H9 (cell line): ENCODE results near the gene SLC35B4. TPM values are rescaled to one million over a fixed set of nuclear protein-coding genes. Genes with fewer than 3 reads are reported as not detected.

Experiments
- DNase-seq: peaks from one replicate; pipeline ENCODE4 v3.0.0-alpha.2; 2017
- H2AFZ ChIP-seq: one replicate; pipeline ENCODE4 v1.6.1; 2013; ENCODE audit warnings: mild to moderate bottlenecking, low read length, control low read depth, moderate library complexity
- H2AK5ac ChIP-seq: 2 replicates; pipeline ENCODE4 v1.6.1; 2013; ENCODE audit warnings: low read length, control low read depth, mixed read lengths; ENCODE audit not compliant: insufficient read length
- H2BK120ac ChIP-seq: one replicate; pipeline ENCODE4 v1.6.1; 2013; ENCODE audit warnings: low read depth, mild to moderate bottlenecking, low read length, control low read depth, inconsistent platforms; ENCODE audit not compliant: poor library complexity, severe bottlenecking
- H2BK12ac ChIP-seq: 2 replicates; pipeline ENCODE4 v1.6.1; 2013; ENCODE audit warnings: low read length, control low read depth, mixed read lengths, low read depth; ENCODE audit not compliant: insufficient read length
- H2BK15ac ChIP-seq: 2 replicates; pipeline ENCODE4 v1.6.1; 2013; ENCODE audit warnings: low read depth, low read length, control low read depth
- H2BK20ac ChIP-seq: one replicate; pipeline ENCODE4 v1.6.1; 2013; ENCODE audit warnings: low read depth, mild to moderate bottlenecking, low read length, control low read depth, inconsistent platforms; ENCODE audit not compliant: poor library complexity, severe bottlenecking
- H2BK5ac ChIP-seq: 2 replicates; pipeline ENCODE4 v1.6.1; 2013; ENCODE audit warnings: low read length, control low read depth, mixed read lengths; ENCODE audit not compliant: insufficient read length
- H3K14ac ChIP-seq: 2 replicates; pipeline ENCODE4 v1.6.1; 2013; ENCODE audit warnings: low read length, control low read depth; ENCODE audit not compliant: insufficient read depth
- H3K18ac ChIP-seq: 2 replicates; pipeline ENCODE4 v1.6.1; 2013; ENCODE audit warnings: low read depth, mild to moderate bottlenecking, mixed read lengths, low read length, control low read depth; ENCODE audit not compliant: insufficient read length
- H3K23ac ChIP-seq: 2 replicates; pipeline ENCODE4 v1.6.1; 2013; ENCODE audit warnings: low read length, control low read depth, mixed read lengths, low read depth; ENCODE audit not compliant: insufficient read length
- H3K23me2 ChIP-seq: 2 replicates; pipeline ENCODE4 v1.6.1; 2013; ENCODE audit warnings: low read depth, mild to moderate bottlenecking, mixed read lengths, low read length, control low read depth; ENCODE audit not compliant: insufficient read length, poor library complexity, severe bottlenecking
- H3K27ac ChIP-seq: 2 replicates; pipeline ENCODE4 v1.5.1; 2013; ENCODE audit warnings: low read length, control low read depth, mixed read lengths, low read depth; ENCODE audit not compliant: insufficient read length
- H3K27me3 ChIP-seq: 2 replicates; pipeline ENCODE4 v1.6.1; 2013; ENCODE audit warnings: low read length, control low read depth, inconsistent platforms; ENCODE audit not compliant: insufficient read depth
- H3K4ac ChIP-seq: 2 replicates; pipeline ENCODE4 v1.6.1; 2013; ENCODE audit warnings: low read depth, mild to moderate bottlenecking, control low read depth, inconsistent platforms, low read length, moderate library complexity
- H3K4me1 ChIP-seq: 2 replicates; pipeline ENCODE4 v1.6.1; 2013; ENCODE audit warnings: low read length, control low read depth, inconsistent platforms; ENCODE audit not compliant: insufficient read depth
- H3K4me2 ChIP-seq: 2 replicates; pipeline ENCODE4 v1.6.1; 2013; ENCODE audit warnings: low read length, control low read depth, mixed read lengths; ENCODE audit not compliant: insufficient read length, insufficient read depth
- H3K56ac ChIP-seq: 2 replicates; pipeline ENCODE4 v1.6.1; 2013; ENCODE audit warnings: low read depth, mild to moderate bottlenecking, mixed read lengths, low read length, control low read depth; ENCODE audit not compliant: insufficient read length
- H3K79me1 ChIP-seq: 2 replicates; pipeline ENCODE4 v1.6.1; 2013; ENCODE audit warnings: low read depth, mild to moderate bottlenecking, moderate library complexity, low read length, control low read depth, inconsistent platforms; ENCODE audit not compliant: insufficient read depth, poor library complexity, severe bottlenecking
- H3K79me2 ChIP-seq: 2 replicates; pipeline ENCODE4 v1.6.1; 2013; ENCODE audit warnings: low read length, control low read depth, inconsistent platforms; ENCODE audit not compliant: insufficient read depth
- H3K9ac ChIP-seq: 2 replicates; pipeline ENCODE4 v1.6.1; 2013; ENCODE audit warnings: low read length, control low read depth, mixed read lengths; ENCODE audit not compliant: insufficient read length; ENCODE audit errors: extremely low read depth
- H3K9me3 ChIP-seq: one replicate; pipeline ENCODE4 v1.6.1; 2013; ENCODE audit warnings: low read depth, low read length, inconsistent platforms; ENCODE audit not compliant: control insufficient read depth
- H3T11ph ChIP-seq: one replicate; pipeline ENCODE4 v1.6.1; 2013; ENCODE audit warnings: mild to moderate bottlenecking, low read length, control low read depth, inconsistent platforms
- H4K20me1 ChIP-seq: one replicate; pipeline ENCODE4 v1.6.1; 2013; ENCODE audit not compliant: control insufficient read depth, insufficient read length, insufficient read depth
- H4K5ac ChIP-seq: 2 replicates; pipeline ENCODE4 v1.6.1; 2013; ENCODE audit warnings: low read depth, mild to moderate bottlenecking, mixed read lengths, low read length, control low read depth; ENCODE audit not compliant: insufficient read length
- H4K8ac ChIP-seq: replicated peaks from 2 replicates; pipeline ENCODE4 v1.6.1; 2013; ENCODE audit warnings: low read length, control low read depth, mixed read lengths, low read depth; ENCODE audit not compliant: insufficient read length
- H4K91ac ChIP-seq: 2 replicates; pipeline ENCODE4 v1.6.1; 2013; ENCODE audit warnings: low read depth, mild to moderate bottlenecking, moderate library complexity, mixed read lengths, low read length, control low read depth; ENCODE audit not compliant: insufficient read length
- H3K27ac Mint-ChIP-seq, 3 experiments: 2 replicates in 2 of 3; 3 replicates in 1 of 3; pipeline ENCODE4 v1.8.0; 2020 to 2021; ENCODE audit warnings: mixed read lengths in 3 of 3, mild to moderate bottlenecking in 1 of 3, moderate library complexity in 1 of 3
- H3K27me3 Mint-ChIP-seq: 2 replicates; pipeline ENCODE4 v1.8.0; 2021; ENCODE audit warnings: low read depth, mild to moderate bottlenecking, moderate library complexity, mixed read lengths
- H3K36me3 Mint-ChIP-seq, 3 experiments: 2 replicates in 2 of 3; 3 replicates in 1 of 3; pipeline ENCODE4 v1.8.0; 2020 to 2021; ENCODE audit warnings: low read depth in 3 of 3, mixed read lengths in 3 of 3; ENCODE audit not compliant: insufficient read depth in 1 of 3
- H3K4me1 Mint-ChIP-seq, 2 experiments: 2 replicates each; pipeline ENCODE4 v1.8.0; 2020; ENCODE audit warnings: mixed read lengths in 2 of 2
- H3K4me3 Mint-ChIP-seq, 2 experiments: 2 replicates in 1 of 2; 3 replicates in 1 of 2; pipeline ENCODE4 v1.8.0; 2020 to 2021; ENCODE audit warnings: mild to moderate bottlenecking in 2 of 2, mixed read lengths in 2 of 2, moderate library complexity in 1 of 2
- H3K9me3 Mint-ChIP-seq, 2 experiments: 2 replicates in 1 of 2; 3 replicates in 1 of 2; pipeline ENCODE4 v1.8.0; 2020; ENCODE audit warnings: mild to moderate bottlenecking in 2 of 2, mixed read lengths in 2 of 2, moderate library complexity in 1 of 2
- CTCF ChIP-seq: fragments of 200-600 bp; sonication (generic); conservative IDR thresholded peaks from 3 replicates; pipeline ENCODE4 v1.8.0; 2021; ENCODE audit warnings: antibody characterized with exemption, mild to moderate bottlenecking
- WGBS: extraction: QIAGEN DNeasy Blood & Tissue Kit; methylation state at CpG from one replicate; pipeline ENCODE4 v1.1.7; 2013; ENCODE audit warnings: missing lambda C conversion rate, low lambda C conversion rate, mixed read lengths; ENCODE audit not compliant: insufficient read length; ENCODE audit errors: extremely low coverage; 5-methylcytosine and 5-hydroxymethylcytosine counted together
- total RNA-seq: library from RNA; stranded (reverse); gene quantifications from 2 replicates; pipeline ENCODE4 v1.2.1, GENCODE V29; 2021

Gene SLC35B4
- total RNA-seq, 1 experiment from 2014 or later, result 33.4 TPM

- Histone ChIP-seq H3K4ac (no peak overlapping the region), H2BK120ac (no peak overlapping the region), H3K23ac (no peak overlapping the region), H3K27ac (no peak overlapping the region), H4K20me1 (no peaks in the 10 kb centered on the region), H2BK5ac (no peak overlapping the region), H2BK12ac (no peak overlapping the region), H2BK15ac (no peak overlapping the region), H3K79me2 (no peaks in the 10 kb centered on the region), H4K5ac (no peak overlapping the region), H3K14ac (no peak overlapping the region), H3K18ac (no peak overlapping the region), H3K4me2 (no peak overlapping the region), H2AFZ (no peak overlapping the region), H3T11ph (no peak overlapping the region), H3K79me1 (no peaks in the 10 kb centered on the region), H3K9me3 (no peaks in the 10 kb centered on the region), H3K9ac (no peak overlapping the region), H3K23me2 (no peaks in the 10 kb centered on the region), H3K56ac (no peak overlapping the region), H3K4me1 (peaks cover 3% of the 10 kb centered on the region; the same call in 1 of the 2 replicates), H3K27me3 (no peaks in the 10 kb centered on the region), H4K8ac (no peak overlapping the region), H4K91ac (no peak overlapping the region), H2BK20ac (no peak overlapping the region), H2AK5ac (no peak overlapping the region)
- no peaks in the 10 kb centered on the region for H3K27me3 Mint-ChIP-seq
- no peak for TF ChIP-seq CTCF
- H3K36me3 Mint-ChIP-seq, result no peaks in the 10 kb centered on the region
- no peak overlapping the region for H3K4me3 Mint-ChIP-seq
- DNase-seq, result no peak
- no peak overlapping the region for H3K27ac Mint-ChIP-seq
- no peaks in the 10 kb centered on the region; a peak in 1 of 5 replicates for H3K9me3 Mint-ChIP-seq
- peaks cover 9 to 10% of the 10 kb centered on the region in 2 experiments for H3K4me1 Mint-ChIP-seq
- no CpG with 5 or more reads among the region's 2 CpGs for WGBS
Observed at GRCh38 chr7:134280508-134280907, 36.2 kb downstream of the SLC35B4 start.
